ENCODE results near the gene JAGN1. TPM values are rescaled to one million over a fixed set of nuclear protein-coding genes. Genes with fewer than 3 reads are reported as not detected.

JAGN1 gene
- total and polyA plus RNA-seq, 7 donors, result 24.7 to 55.1 (median 39.2) TPM

- intact Hi-C loops (cut with DNase I), result loop anchor here (2.0 kb wide), 3 partner anchors 24 to 70 kb away; partner anchors contain the start of genes JAGN1 and RPUSD3
- Histone ChIP-seq H3K27ac (peak overlapping the region; percentile 83 to 98 (median 96)), H3K9me3 (no peaks in the 10 kb centered on the region), H3K4me3 (peak overlapping the region; percentile 47 to 83 (median 68)), H3K27me3 (no peaks in the 10 kb centered on the region), H3K36me3 (peaks cover 0 to 1% (median 0%) of the 10 kb centered on the region in 4 donors), H3K4me1 (peaks cover 0 to 56% (median 47%) of the 10 kb centered on the region in 4 donors)
- WGBS, 2 donors, result 19 to 25% methylated on average over 15 of the region's 15 CpGs
- TF ChIP-seq CTCF (IDR thresholded peaks at IDR 0.05) (no peak), EP300 (IDR thresholded peaks at IDR 0.05) (no peak), POLR2AphosphoS5 (IDR thresholded peaks at IDR 0.05) (no peak), POLR2A (IDR thresholded peaks at IDR 0.05) (no peak)
- no peak for DNase-seq
These were observed 24.3 kb downstream of the JAGN1 start for GRCh38 chr3:9914559-9915253.

- no peaks in the 10 kb centered on the region for H3K9me3 ChIP-seq
- no peaks in the 10 kb centered on the region for H3K27me3 ChIP-seq
- peak overlapping the region; percentile 47 to 83 (median 68) for H3K4me3 ChIP-seq
- TF ChIP-seq POLR2AphosphoS5 (IDR thresholded peaks at IDR 0.05) (peak; percentile 54 to 70 (median 64)), POLR2A (IDR thresholded peaks at IDR 0.05) (peak; percentile 18 to 41), CTCF (IDR thresholded peaks at IDR 0.05) (peak in 3 of 4 experiments; percentile 47 to 61 (median 52)), EP300 (IDR thresholded peaks at IDR 0.05) (no peak)
- peak; percentile 91 for DNase-seq
- WGBS, 2 donors, result 1% methylated on average over 99 of the region's 99 CpGs
- peak overlapping the region; percentile 83 to 98 (median 96) for H3K27ac ChIP-seq
- peaks cover 0 to 56% (median 47%) of the 10 kb centered on the region in 4 donors for H3K4me1 ChIP-seq
- peaks cover 0 to 9% (median 2%) of the 10 kb centered on the region in 4 donors for H3K36me3 ChIP-seq
- intact Hi-C loops (cut with DNase I), result loop anchor here (2.0 kb wide), 5 partner anchors 17 to 71 kb away; partner anchors contain the start of genes CRELD1, JAGN1 and RPUSD3
These were observed 25.1 kb downstream of the JAGN1 start for GRCh38 chr3:9915254-9916141.

- H3K4me1 ChIP-seq, result peaks cover 0 to 56% (median 47%) of the 10 kb centered on the region in 4 donors
These were observed 25.9 kb downstream of the JAGN1 start for GRCh38 chr3:9916346-9916733.

More at GRCh38 chr3:9916346-9916733, 25.9 kb downstream of the JAGN1 start:
- peak; percentile 74 for DNase-seq
- Histone ChIP-seq H3K27me3 (no peaks in the 10 kb centered on the region), H3K9me3 (no peaks in the 10 kb centered on the region), H3K36me3 (peaks cover 0 to 17% (median 5%) of the 10 kb centered on the region in 4 donors), H3K4me3 (peak overlapping the region; percentile 47 to 83 (median 68)), H3K27ac (peak overlapping the region; percentile 83 to 98 (median 96))
- TF ChIP-seq CTCF (IDR thresholded peaks at IDR 0.05) (no peak), POLR2AphosphoS5 (IDR thresholded peaks at IDR 0.05) (no peak), EP300 (IDR thresholded peaks at IDR 0.05) (no peak), POLR2A (IDR thresholded peaks at IDR 0.05) (no peak)
- intact Hi-C loops (cut with DNase I), result loop anchor here (2.0 kb wide), 2 partner anchors 16 to 30 kb away; partner anchors contain the start of gene CRELD1
- WGBS, 2 donors, result 40 to 62% methylated on average over 7 of the region's 7 CpGs
